Measurements from ENCODE around the gene FOXP1.

DNA sequence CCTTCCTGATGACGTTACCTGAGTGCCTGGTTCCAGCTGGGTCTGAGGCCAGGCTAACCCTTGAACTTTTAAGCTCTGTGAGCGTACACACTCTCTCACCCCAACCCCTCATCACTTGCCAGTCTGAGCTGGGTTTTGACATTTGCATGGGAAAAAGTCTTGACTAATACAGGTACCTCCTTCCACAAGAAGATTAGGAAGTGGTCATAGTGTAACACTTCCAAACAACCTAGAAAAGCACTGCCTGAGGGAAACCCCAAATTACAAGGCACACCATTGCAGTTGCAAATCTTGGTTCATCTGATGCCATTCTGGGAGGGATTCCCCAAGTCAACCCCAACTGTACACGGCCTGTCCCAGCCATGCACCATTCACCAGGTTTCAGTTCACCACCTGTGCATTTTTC lies 499.8 kb downstream of the FOXP1 start:
- TF ChIP-seq, protein P1, sequence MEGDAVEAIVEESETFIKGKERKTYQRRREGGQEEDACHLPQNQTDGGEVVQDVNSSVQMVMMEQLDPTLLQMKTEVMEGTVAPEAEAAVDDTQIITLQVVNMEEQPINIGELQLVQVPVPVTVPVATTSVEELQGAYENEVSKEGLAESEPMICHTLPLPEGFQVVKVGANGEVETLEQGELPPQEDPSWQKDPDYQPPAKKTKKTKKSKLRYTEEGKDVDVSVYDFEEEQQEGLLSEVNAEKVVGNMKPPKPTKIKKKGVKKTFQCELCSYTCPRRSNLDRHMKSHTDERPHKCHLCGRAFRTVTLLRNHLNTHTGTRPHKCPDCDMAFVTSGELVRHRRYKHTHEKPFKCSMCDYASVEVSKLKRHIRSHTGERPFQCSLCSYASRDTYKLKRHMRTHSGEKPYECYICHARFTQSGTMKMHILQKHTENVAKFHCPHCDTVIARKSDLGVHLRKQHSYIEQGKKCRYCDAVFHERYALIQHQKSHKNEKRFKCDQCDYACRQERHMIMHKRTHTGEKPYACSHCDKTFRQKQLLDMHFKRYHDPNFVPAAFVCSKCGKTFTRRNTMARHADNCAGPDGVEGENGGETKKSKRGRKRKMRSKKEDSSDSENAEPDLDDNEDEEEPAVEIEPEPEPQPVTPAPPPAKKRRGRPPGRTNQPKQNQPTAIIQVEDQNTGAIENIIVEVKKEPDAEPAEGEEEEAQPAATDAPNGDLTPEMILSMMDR (IDR thresholded peaks at IDR 0.05) = no peak
- no peak for TF ChIP-seq POLR2AphosphoS5 (IDR thresholded peaks at IDR 0.05; ENCODE audit: low read depth, low read length)

Measured in Panc1 (cell line).